Endothelial cell of umbilical vein (primary cell): Measurements from ENCODE around the gene ZNF93.
"Not testable (repeated sequence)": the region's sequence is repeated elsewhere in the genome, so short reads cannot be mapped to it uniquely, and the experiment has no call there.

Experiments
- CTCF ChIP-seq, 2 donors: IDR thresholded peaks; 1 replicate in 1 of 2; 2 replicates in 1 of 2; pipeline ENCODE4 v1.5.1; 2011; ENCODE audit warnings: low read length in 2 of 2, mild to moderate bottlenecking in 2 of 2, moderate library complexity in 2 of 2, control low read depth in 1 of 2, inconsistent platforms in 1 of 2, low read depth in 1 of 2; ENCODE audit not compliant: insufficient read depth in 1 of 2; ENCODE audit errors: extremely low read depth in 1 of 2
- EZH2 ChIP-seq: IDR thresholded peaks from 2 replicates; pipeline ENCODE4 v1.6.1; 2012; ENCODE audit warnings: borderline replicate concordance, low read depth, mild to moderate bottlenecking, moderate library complexity, low read length, inconsistent platforms; ENCODE audit not compliant: severe bottlenecking
- FOS ChIP-seq: IDR thresholded peaks from 2 replicates; pipeline ENCODE4 v1.6.1; 2011; ENCODE audit warnings: mild to moderate bottlenecking, low read length, moderate library complexity, borderline replicate concordance; ENCODE audit not compliant: insufficient read depth
- GATA2 ChIP-seq: IDR thresholded peaks from 2 replicates; pipeline ENCODE4 v1.7.0; 2011; ENCODE audit warnings: low read depth, mild to moderate bottlenecking, moderate library complexity, mixed read lengths, low read length; ENCODE audit not compliant: insufficient read length, insufficient read depth
- JUN ChIP-seq: IDR thresholded peaks from 2 replicates; pipeline ENCODE4 v1.6.1; 2011; ENCODE audit warnings: borderline replicate concordance, low read depth; ENCODE audit not compliant: insufficient read length, insufficient read depth
- MAX ChIP-seq: IDR thresholded peaks from 2 replicates; pipeline ENCODE4 v1.6.1; 2011; ENCODE audit not compliant: insufficient read depth, insufficient read length
- POLR2A ChIP-seq: IDR thresholded peaks from 2 replicates; pipeline ENCODE4 v1.6.1; 2012; ENCODE audit warnings: low read depth, mild to moderate bottlenecking, control low read depth, low read length
- POLR2AphosphoS5 ChIP-seq: IDR thresholded peaks from 2 replicates; pipeline ENCODE4 v1.6.1; 2012; ENCODE audit warnings: low read depth, mild to moderate bottlenecking, control low read depth, low read length, moderate library complexity; ENCODE audit not compliant: insufficient read depth

GRCh38 chr19:19907551-19907950 lies 6.8 kb downstream of the ZNF93 start:
- not testable (repeated sequence) for TF ChIP-seq CTCF (IDR thresholded peaks at IDR 0.05; ENCODE audit: extremely low read depth in 1 of 2, insufficient read depth in 1 of 2, low read depth in 1 of 2, low read length in 2 of 2); MAX; POLR2A; JUN; POLR2AphosphoS5; EZH2; GATA2; FOS
